ENCODE measurements around the gene EFNA4.

- TF ChIP-seq ZNF384 (IDR thresholded peaks at IDR 0.05; ENCODE audit: low read depth, low read length) (no peak), ZNF79 (CRISPR knock-in tag; IDR thresholded peaks at IDR 0.05; ENCODE audit: low read depth) (no peak), GATAD2B (IDR thresholded peaks at IDR 0.05; ENCODE audit: borderline replicate concordance) (no peak), SIN3A (IDR thresholded peaks at IDR 0.05; ENCODE audit: borderline replicate concordance in 2 of 2, control insufficient read depth in 1 of 2, low read depth in 2 of 2, low read length in 2 of 2) (no peak), MED1 (CRISPR knock-in tag; IDR thresholded peaks at IDR 0.05; ENCODE audit: borderline replicate concordance) (no peak), NUFIP1 (IDR thresholded peaks at IDR 0.05; ENCODE audit: partially characterized antibody) (no peak), GABPA (tag; conservative IDR thresholded peaks at IDR 0.05; ENCODE audit: low read depth) (no peak), BHLHE40 (IDR thresholded peaks at IDR 0.05; ENCODE audit: low read length) (no peak), HINFP (tag; conservative IDR thresholded peaks at IDR 0.05; ENCODE audit: low read depth) (no peak), DDX20 (tag; IDR thresholded peaks at IDR 0.05; ENCODE audit: low read depth) (no peak), ELF2 (CRISPR knock-in tag; IDR thresholded peaks at IDR 0.05) (no peak), E2F6 (IDR thresholded peaks at IDR 0.05; ENCODE audit: borderline replicate concordance in 1 of 2, extremely low read depth in 1 of 2, insufficient read depth in 1 of 2, insufficient read length in 1 of 2, low read depth in 1 of 2, low read length in 1 of 2, poor library complexity in 1 of 2, severe bottlenecking in 1 of 2) (no peak), MAFG (tag; conservative IDR thresholded peaks at IDR 0.05) (no peak)
Observed at GRCh38 chr1:155107309-155108264, 44.0 kb downstream of the EFNA4 start.

All from K562 (cell line).